NCI-H1436 (cell line): ENCODE data around the gene RAVER2.

Source experiments
- DNase-seq: peaks from one replicate; lab custom pipeline; 2025; lab: John Stamatoyannopoulos, UW

RAVER2 gene

GRCh38 chr1:64877151-64877550, 132.3 kb downstream of the RAVER2 start:
- no peak for DNase-seq

GRCh38 chr1:64877598-64877997, 132.7 kb downstream of the RAVER2 start:
- no peak for DNase-seq

- no peak for DNase-seq
Measured at GRCh38 chr1:64878090-64878489, 133.2 kb downstream of the RAVER2 start.

- DNase-seq: no peak
Measured at GRCh38 chr1:64878931-64879611, 134.2 kb downstream of the RAVER2 start.

- no peak for DNase-seq
Measured at GRCh38 chr1:64880449-64880848, 135.6 kb downstream of the RAVER2 start.

- DNase-seq: no peak
Measured at GRCh38 chr1:64881281-64881680, 136.4 kb downstream of the RAVER2 start.
